GM19043 (cell line): Measurements from ENCODE around the gene ABCB8.

Source experiments
- ATAC-seq: cut with Tn5 transposase; IDR thresholded peaks from one replicate; pipeline ENCODE4 v1.9.1; 2021; ENCODE audit warnings: low read depth; ENCODE audit not compliant: unreplicated experiment

ABCB8 gene

GRCh38 chr7:151056283-151056665 lies 28.0 kb downstream of the ABCB8 start:
- no peak for ATAC-seq

GRCh38 chr7:151056666-151057505 lies 28.6 kb downstream of the ABCB8 start:
- no peak for ATAC-seq

- ATAC-seq = peak; percentile 7
Measured at GRCh38 chr7:151057506-151057988, 29.3 kb downstream of the ABCB8 start, which contains the start of gene CDK5. Gene CDK5 (minus strand): TSS chr7:151057897. CDS start chr7:151057848, 49 bp downstream.

DNA sequence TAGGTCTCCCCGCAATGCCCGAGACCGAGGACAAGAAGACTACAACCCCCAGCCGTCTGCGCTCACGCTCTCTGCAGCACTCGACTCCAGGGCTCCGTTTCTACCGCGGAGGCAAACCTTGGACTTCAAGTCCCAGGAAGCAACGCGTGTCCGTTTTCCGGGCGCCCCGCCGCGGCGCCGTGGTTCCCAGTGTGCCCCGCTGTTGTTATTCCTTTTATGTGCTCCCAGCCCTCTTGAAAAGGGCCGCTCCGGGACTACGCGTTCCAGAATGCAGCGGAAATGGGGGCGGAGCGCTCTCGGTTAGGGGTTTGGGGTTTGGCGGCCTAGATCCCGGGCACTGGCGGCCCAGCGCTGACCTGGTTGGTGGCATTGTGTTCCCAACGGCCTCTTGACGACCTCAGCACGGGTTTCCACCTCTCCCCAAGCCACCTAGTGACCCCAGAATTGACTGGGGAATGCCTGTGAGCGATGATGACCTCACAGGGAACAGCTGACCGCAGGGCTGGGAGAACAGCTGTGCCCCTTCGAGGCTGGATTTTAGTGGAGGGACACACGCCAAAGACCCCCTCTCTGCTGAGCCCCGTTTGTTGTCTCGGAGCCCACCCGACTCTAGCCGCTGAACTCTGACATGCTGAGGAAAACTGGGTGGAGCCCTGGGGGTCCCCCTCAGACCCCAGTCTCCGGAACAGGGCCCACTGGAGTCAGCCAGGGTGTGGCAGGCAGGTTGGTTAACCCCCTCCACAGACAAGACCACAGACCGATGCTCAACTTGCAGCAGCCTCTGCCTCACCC lies 29.9 kb downstream of the ABCB8 start:
- peak; percentile 89 for ATAC-seq

DNA sequence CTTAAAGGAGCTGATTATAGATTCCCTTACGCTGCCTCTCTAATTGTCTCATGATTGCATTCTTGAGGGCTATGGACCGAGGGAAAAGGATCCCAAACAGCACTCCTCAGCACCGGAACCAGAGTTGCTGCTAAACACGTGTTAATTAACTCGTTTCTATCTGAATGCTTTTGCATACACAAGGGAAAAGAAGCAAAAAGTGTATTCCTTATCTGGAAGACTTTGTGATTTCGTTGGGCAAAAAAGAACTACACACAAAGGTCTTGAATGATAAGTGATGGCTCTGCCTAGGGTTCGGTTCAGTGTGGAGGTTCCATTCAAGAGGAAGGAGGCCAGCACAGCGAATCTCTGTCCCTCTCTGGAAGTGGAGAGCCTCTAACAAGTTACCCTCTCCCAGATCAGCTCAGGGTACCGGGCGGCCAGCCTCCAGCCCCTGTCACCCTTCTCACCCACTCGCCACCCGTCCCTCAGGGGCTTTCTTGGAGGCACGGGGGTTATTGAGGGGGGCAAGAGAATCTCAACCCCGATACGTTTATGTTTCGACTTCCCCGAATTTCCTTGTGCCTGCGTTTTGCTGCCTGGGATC lies 30.6 kb downstream of the ABCB8 start:
- ATAC-seq = no peak

GRCh38 chr7:151059367-151060112 lies 31.3 kb downstream of the ABCB8 start, which contains the start of gene SLC4A2:
Gene SLC4A2 (plus strand): TSS chr7:151059589. CDS start chr7:151061988, 2,399 bp downstream.
- peak; percentile 19 for ATAC-seq

- ATAC-seq = no peak
Measured at GRCh38 chr7:151060113-151060415, 31.8 kb downstream of the ABCB8 start.

DNA sequence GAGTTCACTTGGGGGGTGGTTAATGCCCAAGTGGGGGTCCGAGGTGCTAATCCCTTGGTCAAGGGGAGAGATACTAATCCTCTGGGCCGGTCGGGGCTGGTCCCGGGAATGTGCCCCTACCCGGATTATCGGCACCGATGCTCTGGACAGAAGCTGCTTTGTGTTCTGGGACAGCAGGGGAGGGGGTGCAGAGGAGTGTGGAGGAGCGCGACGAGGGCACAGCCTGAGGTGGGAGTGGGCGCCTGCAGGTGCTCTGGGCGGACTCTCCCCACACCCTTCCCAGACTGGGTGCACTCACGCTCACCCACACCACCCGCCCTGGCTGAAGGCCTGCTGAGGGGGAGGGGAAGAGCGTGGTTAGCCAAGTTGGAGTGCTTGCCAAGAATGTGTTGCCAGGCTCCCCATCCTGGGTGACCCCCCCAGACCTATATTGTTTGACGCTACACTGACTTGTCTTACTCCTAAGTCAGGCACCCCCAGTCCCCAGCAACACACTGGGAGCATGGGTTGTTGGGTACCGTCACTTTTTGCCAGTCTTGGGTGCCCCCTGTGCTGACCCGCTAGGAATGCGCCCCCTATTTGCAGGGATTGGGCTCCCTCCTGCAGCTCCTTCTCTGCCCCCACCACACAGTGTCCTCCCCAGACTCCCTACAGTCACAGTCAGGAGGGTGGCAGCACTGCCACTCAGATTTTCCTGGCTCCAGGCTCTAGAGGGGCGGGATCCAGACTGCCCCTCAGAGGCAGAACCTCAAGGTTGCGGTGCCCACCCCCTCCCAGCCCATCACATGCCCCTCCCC lies 32.4 kb downstream of the ABCB8 start:
- no peak for ATAC-seq

GRCh38 chr7:151061213-151062110 lies 33.2 kb downstream of the ABCB8 start:
- ATAC-seq = no peak

DNA sequence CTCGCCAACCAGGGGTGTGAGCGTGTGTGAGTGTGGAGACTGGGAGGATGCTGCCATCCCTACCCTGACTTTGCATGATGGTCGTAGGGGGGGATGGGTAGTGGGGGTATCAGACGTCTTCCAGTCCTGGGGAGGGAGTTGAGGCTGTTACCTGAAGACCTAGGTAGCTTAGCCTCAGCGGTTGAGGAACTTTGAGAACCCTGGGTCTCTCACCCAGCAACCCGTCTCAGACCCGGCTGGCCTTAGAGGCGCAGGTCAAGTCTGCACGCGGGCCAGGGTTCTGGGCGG lies 33.8 kb downstream of the ABCB8 start:
- no peak for ATAC-seq

- no peak for ATAC-seq
Measured at GRCh38 chr7:151062399-151063211, 34.4 kb downstream of the ABCB8 start.

- ATAC-seq = no peak
Measured at GRCh38 chr7:151063212-151063561, 34.9 kb downstream of the ABCB8 start.

DNA sequence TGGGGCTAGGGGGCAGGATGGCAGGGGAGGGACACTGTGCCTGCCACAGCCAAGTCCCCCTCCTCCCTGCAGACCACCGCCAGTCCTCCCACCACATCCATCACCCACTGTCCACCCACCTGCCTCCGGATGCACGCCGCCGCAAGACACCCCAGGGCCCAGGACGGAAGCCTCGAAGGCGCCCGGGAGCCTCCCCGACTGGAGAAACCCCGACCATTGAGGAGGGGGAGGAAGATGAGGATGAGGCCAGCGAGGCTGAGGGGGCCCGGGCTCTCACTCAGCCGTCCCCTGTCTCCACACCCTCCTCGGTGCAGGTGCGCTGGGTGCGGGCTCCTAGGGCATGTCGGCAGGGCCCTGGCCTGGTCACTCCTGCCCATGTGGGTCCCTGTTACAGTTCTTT lies 36.2 kb downstream of the ABCB8 start:
- no peak for ATAC-seq

DNA sequence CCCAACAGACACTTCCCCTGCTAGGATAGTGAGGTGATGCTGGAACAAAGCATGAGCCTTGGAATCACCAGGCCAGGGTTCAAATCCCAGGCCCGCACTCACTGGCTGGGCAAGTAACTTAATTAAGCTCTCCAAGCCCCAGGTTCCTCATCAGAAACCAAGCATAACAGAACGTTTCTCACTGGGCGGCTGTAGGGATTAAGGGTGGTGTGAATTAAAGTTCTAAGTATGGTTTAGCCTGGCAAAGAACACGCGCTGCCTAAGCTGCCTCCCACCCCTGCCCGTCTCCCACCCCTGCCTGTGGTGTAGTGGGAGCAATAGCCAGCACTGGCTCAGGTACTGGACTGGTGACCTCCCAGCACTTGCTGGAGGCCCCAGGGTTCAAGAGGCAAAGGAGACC lies 36.7 kb downstream of the ABCB8 start:
- no peak for ATAC-seq

DNA sequence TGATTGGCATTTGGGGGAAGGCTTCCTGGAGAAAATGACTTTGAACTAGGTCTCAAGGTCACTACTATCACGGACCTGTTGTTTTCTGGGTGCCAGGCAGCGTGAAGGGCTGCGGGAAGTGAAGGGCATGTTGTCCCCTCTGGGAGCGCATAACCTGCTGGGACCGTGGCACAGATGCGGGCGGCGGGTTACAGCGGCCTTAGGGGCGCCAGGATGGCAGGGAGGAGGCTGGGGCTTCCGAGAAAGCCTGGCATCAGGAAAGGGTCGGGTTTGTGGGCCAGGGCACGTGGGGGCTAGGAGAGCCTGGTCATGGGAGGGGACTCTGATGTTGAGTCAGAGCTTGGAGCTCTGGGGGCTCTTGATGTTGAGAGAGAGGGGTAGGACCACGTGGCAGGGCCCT lies 37.3 kb downstream of the ABCB8 start:
- no peak for ATAC-seq

DNA sequence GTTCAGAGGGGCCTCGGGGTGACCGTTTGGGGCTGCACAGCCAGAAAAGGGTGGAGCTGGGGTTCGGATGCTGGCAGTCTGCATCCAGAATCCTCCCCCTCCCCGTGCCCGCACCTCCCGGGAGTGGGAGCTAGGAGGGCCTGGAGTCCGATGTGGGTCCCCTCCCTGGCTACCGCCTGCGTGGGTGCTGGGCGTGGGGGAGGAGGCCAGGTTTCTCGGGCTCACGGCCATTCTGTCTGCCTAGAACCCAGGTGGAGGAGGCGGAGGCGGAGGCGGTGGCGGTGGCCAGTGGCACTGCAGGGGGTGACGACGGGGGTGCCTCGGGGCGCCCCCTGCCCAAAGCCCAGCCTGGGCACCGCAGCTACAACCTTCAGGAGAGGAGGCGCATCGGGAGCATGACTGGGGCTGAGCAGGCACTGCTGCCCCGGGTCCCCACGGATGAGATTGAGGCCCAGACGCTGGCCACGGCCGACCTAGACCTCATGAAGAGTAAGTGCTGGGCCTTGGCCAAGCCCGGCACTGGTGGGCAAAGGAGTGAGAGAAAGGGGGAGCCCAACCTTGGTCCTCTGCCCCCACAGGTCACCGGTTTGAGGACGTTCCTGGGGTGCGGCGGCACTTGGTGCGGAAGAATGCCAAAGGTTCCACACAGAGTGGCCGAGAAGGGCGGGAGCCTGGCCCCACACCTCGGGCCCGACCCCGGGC lies 38.2 kb downstream of the ABCB8 start:
- no peak for ATAC-seq

DNA sequence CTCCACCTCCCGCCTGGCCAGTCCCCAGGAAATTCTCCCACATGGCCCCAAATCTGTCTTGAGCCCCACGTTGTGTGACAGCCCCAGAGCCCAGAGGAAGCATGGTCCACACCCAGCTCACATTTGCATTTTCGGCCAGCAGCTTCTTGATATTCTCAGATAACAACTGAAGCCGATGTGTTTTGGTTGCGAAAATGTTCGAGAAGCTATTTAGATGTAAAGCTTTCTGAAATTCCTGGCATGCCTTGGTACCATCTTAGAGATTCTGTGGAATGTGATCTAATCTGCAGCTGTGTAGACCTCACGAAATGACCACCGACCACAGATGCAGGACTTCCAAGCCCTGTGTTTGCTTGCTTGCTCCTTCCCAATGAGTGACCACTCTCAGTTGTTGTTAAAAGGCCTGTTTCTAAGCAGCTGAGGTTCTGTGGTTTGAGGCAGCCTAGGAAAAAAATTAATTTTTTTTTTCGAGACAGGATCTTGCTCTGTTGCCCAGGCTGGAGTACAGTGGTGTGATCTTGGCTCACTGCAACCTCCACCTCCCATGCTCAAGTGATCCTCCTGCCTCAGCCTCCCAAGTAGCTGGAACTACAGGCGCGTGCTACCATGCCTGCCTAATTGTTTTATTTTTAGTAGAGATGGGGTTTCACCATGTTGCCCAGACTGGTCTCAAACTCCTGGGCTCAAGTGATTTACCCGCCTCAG lies 40.0 kb downstream of the ABCB8 start:
- ATAC-seq = no peak
